GM12878 (cell line): ENCODE results near the gene CTDP1. TPM values are rescaled to one million over a fixed set of nuclear protein-coding genes. Genes with fewer than 3 reads are reported as not detected.

Experiments
- ATAC-seq: fragments of 200-7000 bp; cut with Tn5 transposase; 3 replicates; pipeline ENCODE4 v1.9.1; 2020; ENCODE audit warnings: mild to moderate bottlenecking, moderate library complexity
- BruUV-seq: library from RNA; stranded (reverse); fragments of 400-500 nt; replicated peaks from 2 replicates; lab custom pipeline; 2021; lab: Mats Ljungman, UMichigan
- CTCF ChIA-PET: fragments of 300-600 bp; sonication (Branson Sonifier 250); formaldehyde crosslinking; extraction: SDS; loops from one replicate; lab custom pipeline; 2021; ENCODE audit warnings: inconsistent platforms; lab: Yijun Ruan, JAX
- POLR2A ChIA-PET: fragments of 350-600 bp; formaldehyde crosslinking; extraction: SDS; loops from one replicate; lab custom pipeline; 2021; ENCODE audit warnings: inconsistent platforms; lab: Charles Lee
- RAD21 ChIA-PET: fragments of 300-600 bp; sonication (Branson Sonifier 250); formaldehyde crosslinking; loops from one replicate; lab custom pipeline; 2023; ENCODE audit warnings: antibody characterized with exemption; ENCODE audit not compliant: unreplicated experiment; lab: Charles Lee
- SMC1A ChIA-PET: fragments of 300-600 bp; sonication (Branson Sonifier 250); formaldehyde crosslinking; loops from one replicate; lab custom pipeline; 2023; ENCODE audit not compliant: unreplicated experiment, uncharacterized antibody; lab: Charles Lee
- DNase-seq: peaks from one replicate; pipeline ENCODE4 v3.0.0-alpha.2; 2011; ENCODE audit warnings: low read depth, low spot score
- FAIRE-seq: peaks from 3 replicates; lab custom pipeline; 2011; peaks lifted over from hg19 to GRCh38; lab: Jason Lieb, UNC
- H2AFZ ChIP-seq: 2 replicates; pipeline ENCODE4 v1.6.0; 2011; ENCODE audit warnings: low read depth, low read length, control low read depth; ENCODE audit not compliant: control insufficient read depth
- H3K27ac ChIP-seq: 2 replicates; pipeline ENCODE4 v1.5.1; 2011; ENCODE audit warnings: control low read depth; ENCODE audit not compliant: control insufficient read depth, insufficient read depth
- H3K27me3 ChIP-seq, 2 experiments: replicated peaks in 1 of 2; 2 replicates each; pipeline versions ENCODE4 v1.6.0 to v1.6.1; 2011; ENCODE audit warnings: low read length in 1 of 2; ENCODE audit not compliant: control insufficient read depth in 2 of 2, insufficient read depth in 2 of 2
- H3K36me3 ChIP-seq, 2 experiments: 2 replicates each; pipeline ENCODE4 v1.5.1; 2011; ENCODE audit warnings: low read length in 1 of 2; ENCODE audit not compliant: control insufficient read depth in 2 of 2, insufficient read depth in 2 of 2
- H3K4me1 ChIP-seq: 2 replicates; pipeline ENCODE4 v1.6.1; 2011; ENCODE audit warnings: mild to moderate bottlenecking, low read length, moderate library complexity, mixed read lengths; ENCODE audit not compliant: control insufficient read depth, insufficient read depth
- H3K4me2 ChIP-seq: 2 replicates; pipeline ENCODE4 v1.6.0; 2011; ENCODE audit warnings: control low read depth; ENCODE audit not compliant: control insufficient read depth, insufficient read depth
- H3K4me3 ChIP-seq: fragments of 200-600 bp; sonication (generic); 2 replicates; pipeline ENCODE4 v1.5.1; 2016
- H3K79me2 ChIP-seq: 2 replicates; pipeline ENCODE4 v1.6.0; 2011; ENCODE audit warnings: low read length; ENCODE audit not compliant: control insufficient read depth, insufficient read depth
- H3K9ac ChIP-seq: 2 replicates; pipeline ENCODE4 v1.8.0; 2011; ENCODE audit warnings: low read length, control low read depth, mixed read lengths; ENCODE audit not compliant: control insufficient read depth, insufficient read depth
- H3K9me3 ChIP-seq: replicated peaks from 3 replicates; pipeline ENCODE4 v1.5.1; 2011; ENCODE audit warnings: mild to moderate bottlenecking, low read length; ENCODE audit not compliant: control insufficient read depth, insufficient read depth
- H4K20me1 ChIP-seq: 2 replicates; pipeline ENCODE4 v1.6.0; 2011; ENCODE audit not compliant: control insufficient read depth, insufficient read depth
- MYB ChIP-seq: fragments of 150-350 bp; IDR thresholded peaks from 2 replicates; pipeline ENCODE4 v1.6.1; 2014; ENCODE audit warnings: mild to moderate bottlenecking, low read depth, low read length, borderline replicate concordance
- NFIC ChIP-seq: IDR thresholded peaks from 2 replicates; pipeline ENCODE4 v1.6.1; 2012; ENCODE audit warnings: low read depth, mild to moderate bottlenecking, inconsistent platforms, low read length, moderate library complexity
- RAD21 ChIP-seq: IDR thresholded peaks from 2 replicates; pipeline ENCODE4 v1.6.1; 2011; ENCODE audit warnings: mild to moderate bottlenecking, low read depth, low read length, moderate library complexity; ENCODE audit not compliant: insufficient read depth
- RCOR1 ChIP-seq: conservative IDR thresholded peaks from 2 replicates; pipeline ENCODE4 v1.6.1; 2012; ENCODE audit warnings: low read depth, low read length, improper control_type of control experiment
- TCF3 ChIP-seq: IDR thresholded peaks from 2 replicates; pipeline ENCODE4 v1.6.1; 2012; ENCODE audit warnings: low read depth, mild to moderate bottlenecking, low read length, borderline replicate concordance; ENCODE audit not compliant: insufficient read depth
- ZNF274 ChIP-seq: IDR thresholded peaks from one replicate; pipeline ENCODE4 v1.8.0; 2011; ENCODE audit not compliant: insufficient read length, insufficient read depth
- WGBS: methylation state at CpG from one replicate; pipeline ENCODE4 v1.1.6; 2016; ENCODE audit warnings: low lambda C conversion rate; ENCODE audit not compliant: insufficient replicate concordance, insufficient coverage; ENCODE audit errors: missing lambda C conversion rate; 5-methylcytosine and 5-hydroxymethylcytosine counted together
- in situ Hi-C: fragments of 300-500 bp; cut with MboI; formaldehyde crosslinking; loops from 9 replicates; pipeline ENCODE4 v1.14.3; 2018; ENCODE audit warnings: mixed read lengths
- intact Hi-C: fragments of 100-400 bp; cut with micrococcal nuclease; formaldehyde crosslinking; loops from one replicate; pipeline ENCODE4 v1.14.2; 2022; ENCODE audit not compliant: unreplicated experiment
- polyA plus RNA-seq, 11 experiments: library from polyadenylated mRNA; depleted of rRNA in 4 of 11; unstranded in 6 of 11; stranded (reverse) in 5 of 11; fragments of >200 nt; fragmentation: Nextera tagmentation in 4 of 11; fragmentation: Illumina TruSeq in 1 of 11; extraction: Ambion mirVana in 4 of 11; extraction: Trizol in 1 of 11; gene quantifications; 1 replicate in 1 of 11; 2 replicates in 10 of 11; pipeline versions ENCODE4 v1.2.1 to v1.2.3, GENCODE V29; 2011 to 2016; ENCODE audit warnings: inconsistent platforms in 2 of 11, missing spikeins in 2 of 11, low read depth in 1 of 11
- total RNA-seq, 4 experiments: library from RNA; depleted of rRNA in 3 of 4; stranded (reverse); fragments of >200 nt in 3 of 4; fragmentation: Illumina TruSeq in 1 of 4; extraction: Trizol in 1 of 4; gene quantifications; 2 replicates each; pipeline versions ENCODE4 v1.2.1 to v1.2.3, GENCODE V29; 2013 to 2021
- TF ChIP-seq, protein P1 (sequence below): IDR thresholded peaks from 2 replicates; pipeline ENCODE4 v1.6.1; 2011; ENCODE audit warnings: borderline replicate concordance, low read depth, mild to moderate bottlenecking, moderate library complexity, low read length; ENCODE audit not compliant: insufficient read depth, poor library complexity, severe bottlenecking
- TF ChIP-seq, protein P2 (sequence below): IDR thresholded peaks from 2 replicates; pipeline ENCODE4 v1.6.1; 2011; ENCODE audit warnings: mild to moderate bottlenecking, low read depth, low read length, moderate library complexity; ENCODE audit not compliant: insufficient replicate concordance

The CTDP1 gene
- total and polyA plus RNA-seq, 10 of the 15 experiments (the other 5 are each of a cell fraction or from before 2014, with no cell fraction given): 0.32 to 31.3 (median 8.8) TPM

DNA sequence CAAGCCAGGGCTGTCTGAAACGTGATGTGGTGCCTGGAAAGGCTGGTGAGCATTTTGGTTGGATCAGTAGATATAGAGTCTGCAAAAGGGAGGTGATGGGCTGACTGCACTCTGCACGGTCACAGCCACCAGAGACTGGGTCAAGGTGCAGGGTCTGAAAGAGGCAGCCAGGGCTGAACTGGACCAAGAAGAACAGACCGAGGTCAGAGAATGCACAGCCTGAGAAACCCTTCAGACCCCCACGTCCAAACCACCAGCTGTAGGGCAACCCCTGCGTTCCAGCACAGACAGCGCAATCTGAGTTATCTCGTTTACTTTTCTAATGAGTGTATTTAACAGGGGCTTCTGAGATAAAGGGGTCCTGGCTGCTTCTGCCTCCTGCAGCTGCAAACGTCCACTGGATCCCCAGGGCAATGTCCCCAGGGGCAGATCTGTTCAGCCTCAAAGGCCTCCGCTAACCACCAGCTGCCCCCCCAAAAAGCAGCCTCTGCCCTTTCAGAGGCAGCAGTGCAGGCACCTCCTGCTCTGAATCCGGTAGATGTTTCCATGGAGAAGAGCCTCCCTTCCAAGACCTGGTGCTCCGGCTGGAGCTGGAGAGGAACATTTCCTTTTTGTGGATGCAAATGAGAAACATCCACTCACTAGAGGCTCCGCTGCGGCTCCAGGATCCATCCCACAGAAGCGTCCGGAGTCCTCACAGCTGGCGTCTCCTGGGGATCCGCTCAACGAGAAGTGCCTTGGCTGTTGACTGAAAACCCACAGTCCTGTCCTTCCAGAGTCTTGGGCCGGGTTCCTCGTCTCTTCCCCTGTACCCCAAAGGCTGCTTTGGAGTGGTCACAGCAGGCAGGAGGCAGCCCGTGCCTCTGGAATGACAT lies 117.2 kb downstream of the CTDP1 start:
- intact Hi-C loops (loop anchor here (10.0 kb wide), 1 partner anchor 188 kb away; the partner anchor contains the start of gene TXNL4A), in situ Hi-C loops (no loop called here)
- no peak overlapping the region for H2AFZ ChIP-seq
- ATAC-seq (no peak), FAIRE-seq (no peak), DNase-seq (no peak)
- H3K27me3 ChIP-seq: peaks cover 0 to 4% of the 10 kb centered on the region in 2 experiments; a peak in 3 of 4 replicates
- no peaks in the 10 kb centered on the region for H3K9me3 ChIP-seq
- ChIA-PET RAD21 (no interaction called here), CTCF (no interaction called here), POLR2A (no interaction called here), SMC1A (interaction anchor here (0.5 kb wide), 1 partner anchor 13 kb away, joined by 3 read pairs; no protein-coding TSS in a partner anchor)
- BruUV-seq: no TSS peak
- H3K4me3 ChIP-seq: no peak overlapping the region
- no peaks in the 10 kb centered on the region for H3K36me3 ChIP-seq
- no peaks in the 10 kb centered on the region for H3K4me1 ChIP-seq
- H3K27ac ChIP-seq: no peak overlapping the region
- no peak overlapping the region for H3K9ac ChIP-seq
- TF ChIP-seq MYB: no peak
- 48% methylated on average over 21 of the region's 21 CpGs for WGBS
- no peak overlapping the region for H3K4me2 ChIP-seq
- H3K79me2 ChIP-seq: no peaks in the 10 kb centered on the region
- H4K20me1 ChIP-seq: no peaks in the 10 kb centered on the region

DNA sequence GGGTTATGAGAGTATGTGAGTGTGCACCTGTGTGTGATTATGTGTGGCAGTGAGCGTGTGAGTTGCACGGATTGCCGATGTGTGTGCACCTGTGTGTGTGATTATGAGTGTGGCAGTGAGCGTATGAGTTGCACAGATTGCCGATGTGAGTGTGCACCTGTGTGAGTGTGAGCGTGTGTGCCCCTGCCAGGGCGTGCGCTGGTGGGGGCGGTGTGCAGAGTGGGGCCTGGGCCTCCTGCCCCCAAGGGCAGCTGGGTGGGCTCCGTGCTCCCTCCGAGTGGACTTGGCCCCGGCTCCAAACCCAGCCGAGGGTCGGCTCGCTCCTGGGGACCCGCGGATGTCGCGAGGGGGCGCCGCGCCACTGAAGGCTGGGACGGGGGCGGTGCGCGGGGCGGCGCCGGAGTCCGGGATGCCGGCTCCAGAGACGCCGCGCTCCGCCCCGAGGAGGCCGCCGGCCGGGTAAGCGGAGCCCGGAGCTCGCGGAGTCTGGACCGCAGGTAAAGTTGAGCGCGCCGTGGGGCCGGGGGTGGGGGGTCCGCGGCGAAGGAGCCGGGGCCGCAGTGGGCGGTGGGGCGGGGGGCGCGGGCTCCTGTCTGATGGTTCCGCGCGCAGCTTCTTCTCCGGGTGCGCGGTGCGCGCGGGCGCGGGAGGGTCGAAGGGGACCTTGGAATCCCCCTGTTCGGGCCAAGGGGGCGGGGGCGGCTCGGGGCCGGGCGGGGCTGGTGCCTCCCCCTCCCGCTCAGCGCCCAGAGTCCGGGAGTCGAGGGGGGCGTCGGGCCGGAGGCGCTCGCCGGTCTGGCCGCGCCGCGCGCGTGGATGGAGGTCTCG lies 118.1 kb downstream of the CTDP1 start, which contains the start of gene KCNG2:
TSS of gene KCNG2 (plus strand) at position 421 of the 828 bp plus-strand sequence. CDS start 65,730 bp downstream, outside the sequence.
- no peaks in the 10 kb centered on the region for H3K36me3 ChIP-seq
- H3K27ac ChIP-seq: no peak within 1 kb of the TSS
- ChIA-PET RAD21 (no interaction called here), CTCF (no interaction called here), POLR2A (no interaction called here), SMC1A (no interaction called here)
- whole genome bisulfite sequencing: 38% methylated on average over 52 of the region's 92 CpGs
- BruUV-seq: no TSS peak
- FAIRE-seq (no peak), DNase-seq (no peak), ATAC-seq (peak; percentile 65)
- H3K9me3 ChIP-seq: no peaks in the 10 kb centered on the region
- in situ Hi-C loops: no loop called here
- no peak within 1 kb of the TSS for H3K4me3 ChIP-seq
- no peaks in the 10 kb centered on the region for H4K20me1 ChIP-seq
- H3K4me2 ChIP-seq: peak within 1 kb of the TSS; percentile 24; the same call in 1 of the 2 replicates
- intact Hi-C loops: loop anchor here (10.0 kb wide), 1 partner anchor 187 kb away; the partner anchor contains the start of gene TXNL4A
- no peaks in the 10 kb centered on the region for H3K4me1 ChIP-seq
- H3K27me3 ChIP-seq: peaks cover 0 to 4% of the 10 kb centered on the region in 2 experiments; a peak in 3 of 4 replicates
- no peaks in the 10 kb centered on the region for H3K79me2 ChIP-seq
- no peak within 1 kb of the TSS for H3K9ac ChIP-seq
- no peak within 1 kb of the TSS for H2AFZ ChIP-seq
- TF ChIP-seq NFIC: peak; percentile 30; the same call in 1 of the 2 replicates
- TF ChIP-seq, protein P1, sequence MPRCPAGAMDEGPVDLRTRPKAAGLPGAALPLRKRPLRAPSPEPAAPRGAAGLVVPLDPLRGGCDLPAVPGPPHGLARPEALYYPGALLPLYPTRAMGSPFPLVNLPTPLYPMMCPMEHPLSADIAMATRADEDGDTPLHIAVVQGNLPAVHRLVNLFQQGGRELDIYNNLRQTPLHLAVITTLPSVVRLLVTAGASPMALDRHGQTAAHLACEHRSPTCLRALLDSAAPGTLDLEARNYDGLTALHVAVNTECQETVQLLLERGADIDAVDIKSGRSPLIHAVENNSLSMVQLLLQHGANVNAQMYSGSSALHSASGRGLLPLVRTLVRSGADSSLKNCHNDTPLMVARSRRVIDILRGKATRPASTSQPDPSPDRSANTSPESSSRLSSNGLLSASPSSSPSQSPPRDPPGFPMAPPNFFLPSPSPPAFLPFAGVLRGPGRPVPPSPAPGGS: peak; percentile 98
- TF ChIP-seq TCF3: 0 out of 2 replicates have a peak, but pooled peaks have one; percentile 41
- TF ChIP-seq RAD21: peak; percentile 52
- TF ChIP-seq ZNF274: no peak
- TF ChIP-seq, protein P2, sequence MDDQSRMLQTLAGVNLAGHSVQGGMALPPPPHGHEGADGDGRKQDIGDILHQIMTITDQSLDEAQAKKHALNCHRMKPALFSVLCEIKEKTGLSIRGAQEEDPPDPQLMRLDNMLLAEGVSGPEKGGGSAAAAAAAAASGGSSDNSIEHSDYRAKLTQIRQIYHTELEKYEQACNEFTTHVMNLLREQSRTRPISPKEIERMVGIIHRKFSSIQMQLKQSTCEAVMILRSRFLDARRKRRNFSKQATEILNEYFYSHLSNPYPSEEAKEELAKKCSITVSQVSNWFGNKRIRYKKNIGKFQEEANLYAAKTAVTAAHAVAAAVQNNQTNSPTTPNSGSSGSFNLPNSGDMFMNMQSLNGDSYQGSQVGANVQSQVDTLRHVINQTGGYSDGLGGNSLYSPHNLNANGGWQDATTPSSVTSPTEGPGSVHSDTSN: peak; percentile 14
- TF ChIP-seq RCOR1: no peak
